ENCODE results near the gene BCL2L1.

- no peak for TF ChIP-seq GATA2 (IDR thresholded peaks at IDR 0.05; ENCODE audit: insufficient read depth, insufficient read length, low read depth, low read length)
- TF ChIP-seq CTCF (IDR thresholded peaks at IDR 0.05; ENCODE audit: extremely low read depth in 1 of 2, insufficient read depth in 1 of 2, low read depth in 1 of 2, low read length in 2 of 2), result no peak
- TF ChIP-seq MAX (IDR thresholded peaks at IDR 0.05; ENCODE audit: insufficient read depth, insufficient read length), result no peak
- TF ChIP-seq EZH2 (IDR thresholded peaks at IDR 0.05; ENCODE audit: borderline replicate concordance, low read depth, low read length, severe bottlenecking), result no peak
- peak; percentile 23 for TF ChIP-seq POLR2A (IDR thresholded peaks at IDR 0.05; ENCODE audit: low read depth, low read length)
- TF ChIP-seq POLR2AphosphoS5 (IDR thresholded peaks at IDR 0.05; ENCODE audit: insufficient read depth, low read depth, low read length), result no peak
Measured at GRCh38 chr20:31667315-31668285, 55.1 kb downstream of the BCL2L1 start.

Measured in endothelial cell of umbilical vein (primary cell).